Neural cell (in vitro differentiated cells): ENCODE results near the gene XRCC3.

Source experiments
- EP300 ChIP-seq: fragments of 450-650 bp; conservative IDR thresholded peaks from 2 replicates; pipeline ENCODE4 v1.6.1; 2014; ENCODE audit warnings: antibody characterized with exemption, mild to moderate bottlenecking, moderate library complexity; ENCODE audit not compliant: poor library complexity, severe bottlenecking
- EZH2 ChIP-seq: fragments of 200-600, 300-800 bp; shearing (Covaris generic), sonication (generic); IDR thresholded peaks from 2 replicates; pipeline ENCODE4 v1.6.1; 2014; ENCODE audit warnings: antibody characterized with exemption, low read length, borderline replicate concordance, mild to moderate bottlenecking; ENCODE audit not compliant: insufficient read depth, poor library complexity, severe bottlenecking
- POLR2AphosphoS5 ChIP-seq: IDR thresholded peaks from 2 replicates; pipeline ENCODE4 v1.6.1; 2012
- RAD21 ChIP-seq: fragments of 450-650 bp; conservative IDR thresholded peaks from 2 replicates; pipeline ENCODE4 v1.6.1; 2014; ENCODE audit warnings: antibody characterized with exemption, mild to moderate bottlenecking, moderate library complexity
- TAF1 ChIP-seq: IDR thresholded peaks from 2 replicates; pipeline ENCODE4 v1.6.1; 2012; ENCODE audit warnings: low read depth
- TF ChIP-seq, protein P1 (sequence below): fragments of 450-650 bp; IDR thresholded peaks from 2 replicates; pipeline ENCODE4 v1.5.1; 2014; ENCODE audit warnings: antibody characterized with exemption, mild to moderate bottlenecking, moderate library complexity; ENCODE audit not compliant: poor library complexity, severe bottlenecking
- TF ChIP-seq, protein P2 (sequence below): IDR thresholded peaks from 2 replicates; pipeline ENCODE4 v1.6.1; 2012; ENCODE audit warnings: borderline replicate concordance

- TF ChIP-seq TAF1 (no peak), POLR2AphosphoS5 (no peak), EP300 (no peak), RAD21 (no peak), EZH2 (no peak)
- TF ChIP-seq, protein P1, sequence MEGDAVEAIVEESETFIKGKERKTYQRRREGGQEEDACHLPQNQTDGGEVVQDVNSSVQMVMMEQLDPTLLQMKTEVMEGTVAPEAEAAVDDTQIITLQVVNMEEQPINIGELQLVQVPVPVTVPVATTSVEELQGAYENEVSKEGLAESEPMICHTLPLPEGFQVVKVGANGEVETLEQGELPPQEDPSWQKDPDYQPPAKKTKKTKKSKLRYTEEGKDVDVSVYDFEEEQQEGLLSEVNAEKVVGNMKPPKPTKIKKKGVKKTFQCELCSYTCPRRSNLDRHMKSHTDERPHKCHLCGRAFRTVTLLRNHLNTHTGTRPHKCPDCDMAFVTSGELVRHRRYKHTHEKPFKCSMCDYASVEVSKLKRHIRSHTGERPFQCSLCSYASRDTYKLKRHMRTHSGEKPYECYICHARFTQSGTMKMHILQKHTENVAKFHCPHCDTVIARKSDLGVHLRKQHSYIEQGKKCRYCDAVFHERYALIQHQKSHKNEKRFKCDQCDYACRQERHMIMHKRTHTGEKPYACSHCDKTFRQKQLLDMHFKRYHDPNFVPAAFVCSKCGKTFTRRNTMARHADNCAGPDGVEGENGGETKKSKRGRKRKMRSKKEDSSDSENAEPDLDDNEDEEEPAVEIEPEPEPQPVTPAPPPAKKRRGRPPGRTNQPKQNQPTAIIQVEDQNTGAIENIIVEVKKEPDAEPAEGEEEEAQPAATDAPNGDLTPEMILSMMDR = no peak
- TF ChIP-seq, protein P2, sequence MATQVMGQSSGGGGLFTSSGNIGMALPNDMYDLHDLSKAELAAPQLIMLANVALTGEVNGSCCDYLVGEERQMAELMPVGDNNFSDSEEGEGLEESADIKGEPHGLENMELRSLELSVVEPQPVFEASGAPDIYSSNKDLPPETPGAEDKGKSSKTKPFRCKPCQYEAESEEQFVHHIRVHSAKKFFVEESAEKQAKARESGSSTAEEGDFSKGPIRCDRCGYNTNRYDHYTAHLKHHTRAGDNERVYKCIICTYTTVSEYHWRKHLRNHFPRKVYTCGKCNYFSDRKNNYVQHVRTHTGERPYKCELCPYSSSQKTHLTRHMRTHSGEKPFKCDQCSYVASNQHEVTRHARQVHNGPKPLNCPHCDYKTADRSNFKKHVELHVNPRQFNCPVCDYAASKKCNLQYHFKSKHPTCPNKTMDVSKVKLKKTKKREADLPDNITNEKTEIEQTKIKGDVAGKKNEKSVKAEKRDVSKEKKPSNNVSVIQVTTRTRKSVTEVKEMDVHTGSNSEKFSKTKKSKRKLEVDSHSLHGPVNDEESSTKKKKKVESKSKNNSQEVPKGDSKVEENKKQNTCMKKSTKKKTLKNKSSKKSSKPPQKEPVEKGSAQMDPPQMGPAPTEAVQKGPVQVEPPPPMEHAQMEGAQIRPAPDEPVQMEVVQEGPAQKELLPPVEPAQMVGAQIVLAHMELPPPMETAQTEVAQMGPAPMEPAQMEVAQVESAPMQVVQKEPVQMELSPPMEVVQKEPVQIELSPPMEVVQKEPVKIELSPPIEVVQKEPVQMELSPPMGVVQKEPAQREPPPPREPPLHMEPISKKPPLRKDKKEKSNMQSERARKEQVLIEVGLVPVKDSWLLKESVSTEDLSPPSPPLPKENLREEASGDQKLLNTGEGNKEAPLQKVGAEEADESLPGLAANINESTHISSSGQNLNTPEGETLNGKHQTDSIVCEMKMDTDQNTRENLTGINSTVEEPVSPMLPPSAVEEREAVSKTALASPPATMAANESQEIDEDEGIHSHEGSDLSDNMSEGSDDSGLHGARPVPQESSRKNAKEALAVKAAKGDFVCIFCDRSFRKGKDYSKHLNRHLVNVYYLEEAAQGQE = no peak
Measured at GRCh38 chr14:103686831-103687485, 28.3 kb downstream of the XRCC3 start.
